OCI-LY7 (cell line): ENCODE results near the gene MALRD1.

ENCODE experiments used
- EZH2phosphoT487 ChIP-seq: fragments of 200-600 bp; sonication (generic); IDR thresholded peaks from 2 replicates; pipeline ENCODE4 v1.6.1; 2018; ENCODE audit warnings: low read depth, borderline replicate concordance, mild to moderate bottlenecking, mixed run types, antibody characterized with exemption, low read length, moderate library complexity, mixed read lengths
- TF ChIP-seq, protein P1 (sequence below): fragments of 200-600 bp; sonication (generic); conservative IDR thresholded peaks from 2 replicates; pipeline ENCODE4 v1.5.1; 2014; ENCODE audit warnings: mild to moderate bottlenecking, antibody characterized with exemption, low read length, moderate library complexity, mixed read lengths

DNA sequence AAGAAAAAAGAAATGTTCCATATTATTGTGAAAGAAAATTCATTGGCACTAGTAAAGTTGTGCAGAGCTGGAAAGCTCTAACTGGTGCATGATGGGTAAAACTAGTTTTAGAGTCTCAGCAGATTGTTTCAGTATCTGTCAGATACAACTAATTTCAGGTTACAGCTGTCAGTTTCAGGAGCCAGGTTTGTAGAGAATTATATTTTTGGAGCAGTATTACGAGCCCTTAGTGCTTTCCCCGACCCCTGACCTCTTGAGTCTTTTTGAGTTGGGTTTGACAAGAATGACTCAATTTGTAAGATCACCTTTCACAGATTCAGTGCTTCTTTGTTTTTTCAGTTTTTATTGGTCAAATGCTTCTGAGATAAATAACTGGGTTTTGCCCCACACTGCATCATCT lies 401.3 kb downstream of the MALRD1 start:
- TF ChIP-seq, protein P1, sequence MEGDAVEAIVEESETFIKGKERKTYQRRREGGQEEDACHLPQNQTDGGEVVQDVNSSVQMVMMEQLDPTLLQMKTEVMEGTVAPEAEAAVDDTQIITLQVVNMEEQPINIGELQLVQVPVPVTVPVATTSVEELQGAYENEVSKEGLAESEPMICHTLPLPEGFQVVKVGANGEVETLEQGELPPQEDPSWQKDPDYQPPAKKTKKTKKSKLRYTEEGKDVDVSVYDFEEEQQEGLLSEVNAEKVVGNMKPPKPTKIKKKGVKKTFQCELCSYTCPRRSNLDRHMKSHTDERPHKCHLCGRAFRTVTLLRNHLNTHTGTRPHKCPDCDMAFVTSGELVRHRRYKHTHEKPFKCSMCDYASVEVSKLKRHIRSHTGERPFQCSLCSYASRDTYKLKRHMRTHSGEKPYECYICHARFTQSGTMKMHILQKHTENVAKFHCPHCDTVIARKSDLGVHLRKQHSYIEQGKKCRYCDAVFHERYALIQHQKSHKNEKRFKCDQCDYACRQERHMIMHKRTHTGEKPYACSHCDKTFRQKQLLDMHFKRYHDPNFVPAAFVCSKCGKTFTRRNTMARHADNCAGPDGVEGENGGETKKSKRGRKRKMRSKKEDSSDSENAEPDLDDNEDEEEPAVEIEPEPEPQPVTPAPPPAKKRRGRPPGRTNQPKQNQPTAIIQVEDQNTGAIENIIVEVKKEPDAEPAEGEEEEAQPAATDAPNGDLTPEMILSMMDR, result no peak
- TF ChIP-seq EZH2phosphoT487, result no peak
